OCI-LY7 (cell line): ENCODE measurements around the gene SYK. TPM values are rescaled to one million over a fixed set of nuclear protein-coding genes. Genes with fewer than 3 reads are reported as not detected.

Source experiments
- BruUV-seq: library from RNA; stranded (reverse); fragments of 400-500 nt; replicated peaks from 2 replicates; lab custom pipeline; 2021; lab: Mats Ljungman, UMichigan
- CTCF ChIA-PET: fragments of 300-600 bp; sonication (Branson Sonifier 250); formaldehyde crosslinking; loops from one replicate; lab custom pipeline; 2022; ENCODE audit warnings: antibody characterized with exemption; ENCODE audit not compliant: unreplicated experiment; lab: Charles Lee
- POLR2A ChIA-PET: fragments of 300-600 bp; sonication (Branson Sonifier 250); formaldehyde crosslinking; loops from one replicate; lab custom pipeline; 2022; ENCODE audit warnings: antibody characterized with exemption; lab: Charles Lee
- DNase-seq: peaks from one replicate; pipeline ENCODE4 v3.0.0-alpha.2; 2015; ENCODE audit warnings: low spot score
- H2AFZ ChIP-seq: fragments of 200-600 bp; sonication (generic), shearing (Covaris generic); 2 replicates; pipeline ENCODE4 v1.6.1; 2014; ENCODE audit warnings: mild to moderate bottlenecking, antibody characterized with exemption, low read length, moderate library complexity
- H3K27ac ChIP-seq: fragments of 200-600 bp; sonication (generic); 2 replicates; pipeline ENCODE4 v1.5.1; 2014; ENCODE audit warnings: mixed run types, low read depth, mild to moderate bottlenecking, moderate library complexity, low read length, inconsistent platforms; ENCODE audit not compliant: poor library complexity, severe bottlenecking
- H3K36me3 ChIP-seq: fragments of 200-600 bp; sonication (generic); 2 replicates; pipeline ENCODE4 v1.6.1; 2014; ENCODE audit warnings: mild to moderate bottlenecking, antibody characterized with exemption, low read length, moderate library complexity, mixed read lengths; ENCODE audit not compliant: insufficient read depth
- H3K4me1 ChIP-seq: fragments of 200-600 bp; sonication (generic); 2 replicates; pipeline ENCODE4 v1.5.1; 2014; ENCODE audit warnings: mild to moderate bottlenecking, low read length; ENCODE audit not compliant: insufficient read depth, poor library complexity, severe bottlenecking
- H3K4me2 ChIP-seq: fragments of 200-600 bp; sonication (generic); 2 replicates; pipeline ENCODE4 v1.6.1; 2014; ENCODE audit warnings: mild to moderate bottlenecking, low read length
- H3K4me3 ChIP-seq: fragments of 200-600 bp; sonication (generic); 2 replicates; pipeline ENCODE4 v1.5.1; 2014; ENCODE audit warnings: mild to moderate bottlenecking, low read depth, low read length; ENCODE audit not compliant: poor library complexity, severe bottlenecking
- H3K79me2 ChIP-seq: fragments of 200-600 bp; sonication (generic); 2 replicates; pipeline ENCODE4 v1.6.1; 2016; ENCODE audit warnings: low read depth, mild to moderate bottlenecking, low read length, moderate library complexity, mixed read lengths; ENCODE audit not compliant: insufficient read depth
- H3K9me2 ChIP-seq: fragments of 200-600 bp; sonication (generic); 2 replicates; pipeline ENCODE4 v1.6.1; 2016; ENCODE audit warnings: mild to moderate bottlenecking, low read length, mixed read lengths; ENCODE audit not compliant: insufficient read depth
- H3K9me3 ChIP-seq: fragments of 200-600 bp; sonication (generic); 2 replicates; pipeline ENCODE4 v1.6.1; 2014; ENCODE audit warnings: mild to moderate bottlenecking, mixed run types, low read length, mixed read lengths
- H4K20me1 ChIP-seq: fragments of 200-600 bp; sonication (generic); 2 replicates; pipeline ENCODE4 v1.6.1; 2014; ENCODE audit warnings: mild to moderate bottlenecking, antibody characterized with exemption, low read length, moderate library complexity, mixed read lengths; ENCODE audit not compliant: insufficient read depth
- EZH2phosphoT487 ChIP-seq: fragments of 200-600 bp; sonication (generic); IDR thresholded peaks from 2 replicates; pipeline ENCODE4 v1.6.1; 2018; ENCODE audit warnings: low read depth, borderline replicate concordance, mild to moderate bottlenecking, mixed run types, antibody characterized with exemption, low read length, moderate library complexity, mixed read lengths
- intact Hi-C: fragments of 100-400 bp; cut with micrococcal nuclease; formaldehyde crosslinking; loops from one replicate; pipeline ENCODE4 v1.10.0; 2022; ENCODE audit not compliant: unreplicated experiment
- total RNA-seq, 2 experiments: library from RNA; depleted of rRNA in 1 of 2; stranded (reverse); fragments of >200 nt in 1 of 2; shearing (Covaris generic) in 1 of 2; gene quantifications; 2 replicates each; pipeline ENCODE4 v1.2.3, GENCODE V29; 2014 to 2022
- TF ChIP-seq, protein P1 (sequence below): fragments of 200-600 bp; sonication (generic); conservative IDR thresholded peaks from 2 replicates; pipeline ENCODE4 v1.5.1; 2014; ENCODE audit warnings: mild to moderate bottlenecking, antibody characterized with exemption, low read length, moderate library complexity, mixed read lengths

SYK gene
- total RNA-seq, 2 experiments from 2014 or later = 112 to 175 TPM

DNA sequence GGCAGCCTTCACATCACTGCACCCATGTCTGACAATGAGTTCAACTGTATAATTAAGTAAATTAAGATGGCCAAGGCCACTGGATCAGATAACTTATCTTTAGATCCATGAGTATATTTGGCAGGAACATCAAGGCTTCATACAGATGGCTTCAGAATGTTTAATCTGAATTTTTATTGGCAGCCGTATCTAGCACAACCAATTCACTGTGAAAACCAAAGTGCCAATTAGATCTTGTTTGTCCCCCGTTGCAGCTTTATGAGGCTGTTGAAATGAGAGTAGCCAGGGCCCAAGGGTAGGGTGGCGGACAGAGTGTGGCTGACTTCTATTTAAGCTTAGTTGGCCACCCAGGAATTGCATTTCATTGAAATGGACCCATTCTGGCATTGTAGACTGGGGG lies 137.7 kb downstream of the SYK start:
- H3K4me2 ChIP-seq = no peak overlapping the region
- no peak overlapping the region for H2AFZ ChIP-seq
- H4K20me1 ChIP-seq = no peaks in the 10 kb centered on the region
- no peak overlapping the region for H3K27ac ChIP-seq
- H3K9me3 ChIP-seq = no peaks in the 10 kb centered on the region
- ChIA-PET POLR2A (no interaction called here), CTCF (no interaction called here)
- H3K79me2 ChIP-seq = no peaks in the 10 kb centered on the region
- H3K36me3 ChIP-seq = no peaks in the 10 kb centered on the region
- BruUV-seq = no TSS peak
- no peak for TF ChIP-seq EZH2phosphoT487
- TF ChIP-seq, protein P1, sequence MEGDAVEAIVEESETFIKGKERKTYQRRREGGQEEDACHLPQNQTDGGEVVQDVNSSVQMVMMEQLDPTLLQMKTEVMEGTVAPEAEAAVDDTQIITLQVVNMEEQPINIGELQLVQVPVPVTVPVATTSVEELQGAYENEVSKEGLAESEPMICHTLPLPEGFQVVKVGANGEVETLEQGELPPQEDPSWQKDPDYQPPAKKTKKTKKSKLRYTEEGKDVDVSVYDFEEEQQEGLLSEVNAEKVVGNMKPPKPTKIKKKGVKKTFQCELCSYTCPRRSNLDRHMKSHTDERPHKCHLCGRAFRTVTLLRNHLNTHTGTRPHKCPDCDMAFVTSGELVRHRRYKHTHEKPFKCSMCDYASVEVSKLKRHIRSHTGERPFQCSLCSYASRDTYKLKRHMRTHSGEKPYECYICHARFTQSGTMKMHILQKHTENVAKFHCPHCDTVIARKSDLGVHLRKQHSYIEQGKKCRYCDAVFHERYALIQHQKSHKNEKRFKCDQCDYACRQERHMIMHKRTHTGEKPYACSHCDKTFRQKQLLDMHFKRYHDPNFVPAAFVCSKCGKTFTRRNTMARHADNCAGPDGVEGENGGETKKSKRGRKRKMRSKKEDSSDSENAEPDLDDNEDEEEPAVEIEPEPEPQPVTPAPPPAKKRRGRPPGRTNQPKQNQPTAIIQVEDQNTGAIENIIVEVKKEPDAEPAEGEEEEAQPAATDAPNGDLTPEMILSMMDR = no peak
- intact Hi-C loops = no loop called here
- H3K9me2 ChIP-seq = no peaks in the 10 kb centered on the region
- no peak for DNase-seq
- no peak overlapping the region for H3K4me3 ChIP-seq
- peaks cover 13% of the 10 kb centered on the region for H3K4me1 ChIP-seq

DNA sequence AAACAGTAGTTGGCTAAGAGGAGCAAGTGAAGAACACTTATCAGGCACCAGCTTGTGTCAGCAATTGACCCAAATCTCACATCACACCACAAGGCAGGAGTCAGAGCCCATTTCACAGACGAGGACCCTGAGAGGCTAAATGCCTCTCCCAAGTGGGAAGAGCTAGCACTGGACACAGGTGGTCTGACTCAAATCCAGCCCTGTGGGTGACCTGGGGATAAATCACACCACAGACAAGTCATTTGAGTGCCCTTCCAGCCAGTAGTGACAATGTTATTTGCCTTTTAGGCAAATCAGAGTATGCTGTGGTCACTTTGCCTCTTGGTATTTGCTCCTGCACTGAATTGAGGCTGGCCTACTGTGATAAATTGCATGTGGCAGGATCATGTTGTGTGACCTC lies 138.7 kb downstream of the SYK start:
- TF ChIP-seq EZH2phosphoT487 = no peak
- TF ChIP-seq, protein P1 = no peak
- Histone ChIP-seq H2AFZ (no peak overlapping the region), H3K4me2 (no peak overlapping the region), H3K79me2 (no peaks in the 10 kb centered on the region), H3K36me3 (no peaks in the 10 kb centered on the region), H3K4me1 (peaks cover 4% of the 10 kb centered on the region), H3K9me3 (no peaks in the 10 kb centered on the region), H3K4me3 (no peak overlapping the region), H3K27ac (no peak overlapping the region), H4K20me1 (no peaks in the 10 kb centered on the region), H3K9me2 (no peaks in the 10 kb centered on the region)
- CTCF ChIA-PET = interaction anchor here (0.5 kb wide), 1 partner anchor 56 kb away, joined by 3 read pairs; no protein-coding TSS in a partner anchor
- intact Hi-C loops = no loop called here
- POLR2A ChIA-PET = interaction anchor here (1.1 kb wide), 1 partner anchor 486 kb away, joined by 3 read pairs; no protein-coding TSS in a partner anchor
- BruUV-seq = no TSS peak
- DNase-seq = no peak

DNA sequence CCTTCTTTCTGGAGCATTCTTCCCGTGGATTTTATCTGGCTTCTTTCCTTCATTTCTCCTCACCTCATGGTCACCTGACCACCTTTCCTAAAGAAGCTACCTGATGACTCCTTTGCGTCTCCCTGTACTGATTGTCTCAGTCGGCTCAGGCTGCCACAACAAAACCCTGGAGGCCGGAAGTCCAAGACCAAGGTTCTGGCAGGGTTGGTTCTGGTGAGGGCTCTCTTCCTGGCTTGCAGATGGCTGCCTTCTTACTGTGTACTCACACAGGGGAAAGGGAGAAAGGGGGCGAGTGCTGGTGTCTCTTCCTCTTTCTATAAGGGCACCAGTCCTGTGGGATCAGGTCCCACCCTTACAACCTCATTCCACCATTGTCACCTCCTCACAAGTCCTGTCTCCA lies 140.0 kb downstream of the SYK start:
- no peak for DNase-seq
- no peaks in the 10 kb centered on the region for H4K20me1 ChIP-seq
- no peak overlapping the region for H3K4me3 ChIP-seq
- BruUV-seq = no TSS peak
- intact Hi-C loops = no loop called here
- H2AFZ ChIP-seq = no peak overlapping the region
- H3K27ac ChIP-seq = no peak overlapping the region
- TF ChIP-seq, protein P1 = no peak
- TF ChIP-seq EZH2phosphoT487 = no peak
- POLR2A ChIA-PET = no interaction called here
- H3K9me3 ChIP-seq = no peaks in the 10 kb centered on the region
- H3K4me1 ChIP-seq = no peaks in the 10 kb centered on the region
- no peak overlapping the region for H3K4me2 ChIP-seq
- H3K36me3 ChIP-seq = no peaks in the 10 kb centered on the region
- no peaks in the 10 kb centered on the region for H3K9me2 ChIP-seq
- CTCF ChIA-PET = interaction anchor here (0.6 kb wide), 1 partner anchor 176 kb away, joined by 3 read pairs; no protein-coding TSS in a partner anchor
- no peaks in the 10 kb centered on the region for H3K79me2 ChIP-seq
